ENCODE measurements around the gene VAV2. TPM values are rescaled to one million over a fixed set of nuclear protein-coding genes. Genes with fewer than 3 reads are reported as not detected.

The VAV2 gene
- total and polyA plus RNA-seq, 5 donors from 2014 or later = 0.24 to 0.67 (median 0.37) TPM; not detected in 1

- H3K9me3 Mint-ChIP-seq = no peaks in the 10 kb centered on the region
- no peaks in the 10 kb centered on the region for H3K36me3 Mint-ChIP-seq
- Histone ChIP-seq H3K27ac (ENCODE audit: insufficient read depth, low read length, poor library complexity, severe bottlenecking) (no peak overlapping the region), H3K36me3 (ENCODE audit: control insufficient read depth, insufficient read depth, low read length) (no peaks in the 10 kb centered on the region), H3K9me3 (ENCODE audit: control insufficient read depth in 2 of 2, low read length in 2 of 2) (no peaks in the 10 kb centered on the region), H3K27me3 (ENCODE audit: control insufficient read depth, insufficient read depth, low read length) (no peaks in the 10 kb centered on the region), H3K4me3 (ENCODE audit: low read depth, low read length) (no peak overlapping the region), H3K4me1 (ENCODE audit: control insufficient read depth, insufficient read depth, low read length, poor library complexity, severe bottlenecking) (no peaks in the 10 kb centered on the region)
- no peak overlapping the region for H3K4me3 Mint-ChIP-seq
- ATAC-seq (ENCODE audit: low read depth in 2 of 2) = no peak
- H3K27ac Mint-ChIP-seq = no peak overlapping the region
- no peak for DNase-seq
- no peaks in the 10 kb centered on the region for H3K27me3 Mint-ChIP-seq
- peaks cover 0 to 2% (median 0%) of the 10 kb centered on the region in 4 donors for H3K4me1 Mint-ChIP-seq
These were observed 109.0 kb downstream of the VAV2 start for GRCh38 chr9:133882849-133883755.

DNA sequence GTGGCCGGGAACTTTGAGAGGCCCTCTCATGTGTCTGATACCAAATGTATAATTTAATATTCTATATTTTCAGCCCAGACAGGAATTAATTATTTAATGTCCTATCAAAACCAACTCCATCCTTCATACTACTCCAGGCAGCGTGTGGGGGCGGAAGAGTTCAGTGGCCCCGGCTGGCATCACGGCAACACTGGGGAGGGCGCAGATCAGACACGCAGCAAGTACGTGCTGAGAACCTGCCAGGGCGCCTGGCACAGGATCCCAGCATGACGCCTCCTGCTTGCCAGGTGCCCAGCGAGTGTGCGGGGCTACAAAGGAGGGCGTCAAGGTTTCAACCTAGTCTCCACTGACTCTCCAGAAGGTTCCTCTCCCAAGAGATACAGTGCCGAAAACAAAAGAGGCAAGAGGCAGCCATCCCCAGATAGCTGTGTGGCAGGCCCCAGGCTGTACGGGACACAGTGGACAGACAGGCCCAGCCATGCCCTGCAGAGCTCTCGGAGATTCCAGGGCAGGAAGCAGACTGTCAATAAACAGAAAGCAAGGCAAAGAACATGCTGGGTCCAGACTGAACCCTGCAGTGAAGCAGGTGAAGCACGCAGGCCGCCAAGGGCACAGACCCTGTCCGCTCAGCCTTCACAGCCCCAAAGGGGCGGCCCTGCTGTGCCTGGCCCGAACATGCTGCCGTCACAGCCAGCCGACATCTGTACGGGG lies 110.3 kb downstream of the VAV2 start:
- H3K27ac ChIP-seq (ENCODE audit: insufficient read depth, low read length, poor library complexity, severe bottlenecking) = no peak overlapping the region
- H3K27me3 Mint-ChIP-seq = no peaks in the 10 kb centered on the region

GRCh38 chr9:133880851-133881661 lies 111.1 kb downstream of the VAV2 start:
- Mint-ChIP-seq H3K36me3 (no peaks in the 10 kb centered on the region), H3K4me3 (no peak overlapping the region), H3K9me3 (no peaks in the 10 kb centered on the region), H3K27me3 (no peaks in the 10 kb centered on the region), H3K4me1 (no peaks in the 10 kb centered on the region), H3K27ac (no peak overlapping the region)
- Histone ChIP-seq H3K4me3 (ENCODE audit: low read depth, low read length) (no peak overlapping the region), H3K36me3 (ENCODE audit: control insufficient read depth, insufficient read depth, low read length) (no peaks in the 10 kb centered on the region), H3K27ac (ENCODE audit: insufficient read depth, low read length, poor library complexity, severe bottlenecking) (no peak overlapping the region), H3K9me3 (ENCODE audit: control insufficient read depth in 2 of 2, low read length in 2 of 2) (no peaks in the 10 kb centered on the region), H3K27me3 (ENCODE audit: control insufficient read depth, insufficient read depth, low read length) (no peaks in the 10 kb centered on the region), H3K4me1 (ENCODE audit: control insufficient read depth, insufficient read depth, low read length, poor library complexity, severe bottlenecking) (no peaks in the 10 kb centered on the region)
- DNase-seq (no peak), ATAC-seq (ENCODE audit: low read depth in 2 of 2) (no peak)

More for the DNA sequence above, 110.3 kb downstream of the VAV2 start:
- Histone ChIP-seq H3K27me3 (ENCODE audit: control insufficient read depth, insufficient read depth, low read length) (no peaks in the 10 kb centered on the region), H3K4me3 (ENCODE audit: low read depth, low read length) (no peak overlapping the region), H3K4me1 (ENCODE audit: control insufficient read depth, insufficient read depth, low read length, poor library complexity, severe bottlenecking) (no peaks in the 10 kb centered on the region), H3K36me3 (ENCODE audit: control insufficient read depth, insufficient read depth, low read length) (no peaks in the 10 kb centered on the region), H3K9me3 (ENCODE audit: control insufficient read depth in 2 of 2, low read length in 2 of 2) (no peaks in the 10 kb centered on the region)
- no peak overlapping the region for H3K27ac Mint-ChIP-seq
- ATAC-seq (ENCODE audit: low read depth in 2 of 2) = no peak
- no peaks in the 10 kb centered on the region for H3K36me3 Mint-ChIP-seq
- H3K9me3 Mint-ChIP-seq = no peaks in the 10 kb centered on the region
- H3K4me3 Mint-ChIP-seq = no peak overlapping the region
- no peak for DNase-seq
- peaks cover 0 to 2% (median 0%) of the 10 kb centered on the region in 4 donors for H3K4me1 Mint-ChIP-seq

- Mint-ChIP-seq H3K9me3 (no peaks in the 10 kb centered on the region), H3K4me3 (no peak overlapping the region), H3K36me3 (no peaks in the 10 kb centered on the region), H3K27ac (no peak overlapping the region), H3K27me3 (no peaks in the 10 kb centered on the region), H3K4me1 (no peaks in the 10 kb centered on the region)
- DNase-seq (no peak), ATAC-seq (ENCODE audit: low read depth in 2 of 2) (no peak)
- Histone ChIP-seq H3K36me3 (ENCODE audit: control insufficient read depth, insufficient read depth, low read length) (no peaks in the 10 kb centered on the region), H3K27me3 (ENCODE audit: control insufficient read depth, insufficient read depth, low read length) (no peaks in the 10 kb centered on the region), H3K4me1 (ENCODE audit: control insufficient read depth, insufficient read depth, low read length, poor library complexity, severe bottlenecking) (no peaks in the 10 kb centered on the region), H3K9me3 (ENCODE audit: control insufficient read depth in 2 of 2, low read length in 2 of 2) (no peaks in the 10 kb centered on the region), H3K27ac (ENCODE audit: insufficient read depth, low read length, poor library complexity, severe bottlenecking) (no peak overlapping the region), H3K4me3 (ENCODE audit: low read depth, low read length) (no peak overlapping the region)
These were observed 112.0 kb downstream of the VAV2 start for GRCh38 chr9:133880136-133880535.

DNA sequence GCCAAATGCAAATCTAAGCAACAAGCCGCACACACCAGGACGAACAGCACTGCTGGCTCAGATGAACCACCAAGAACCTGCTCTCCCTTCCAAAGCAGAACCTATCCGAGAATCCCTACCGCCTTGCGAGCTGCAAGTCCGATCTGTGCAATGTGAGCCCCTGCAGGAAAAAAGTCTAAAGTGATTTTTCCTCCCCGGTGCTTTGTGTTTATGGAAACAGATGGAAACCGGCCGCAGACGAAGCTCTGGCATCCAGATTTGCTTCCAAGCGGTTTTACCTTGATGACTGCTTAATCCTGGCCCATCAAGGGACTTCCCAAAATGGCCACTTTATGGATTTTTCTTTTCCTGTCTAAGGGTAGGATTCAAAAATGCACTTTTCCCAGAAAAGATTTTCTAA lies 112.5 kb downstream of the VAV2 start:
- Histone ChIP-seq H3K9me3 (ENCODE audit: control insufficient read depth in 2 of 2, low read length in 2 of 2) (no peaks in the 10 kb centered on the region), H3K27me3 (ENCODE audit: control insufficient read depth, insufficient read depth, low read length) (no peaks in the 10 kb centered on the region), H3K4me1 (ENCODE audit: control insufficient read depth, insufficient read depth, low read length, poor library complexity, severe bottlenecking) (no peaks in the 10 kb centered on the region), H3K36me3 (ENCODE audit: control insufficient read depth, insufficient read depth, low read length) (no peaks in the 10 kb centered on the region), H3K4me3 (ENCODE audit: low read depth, low read length) (no peak overlapping the region), H3K27ac (ENCODE audit: insufficient read depth, low read length, poor library complexity, severe bottlenecking) (no peak overlapping the region)
- no peak for DNase-seq
- no peak for ATAC-seq (ENCODE audit: low read depth in 2 of 2)
- no peaks in the 10 kb centered on the region for H3K27me3 Mint-ChIP-seq
- H3K4me3 Mint-ChIP-seq = no peak overlapping the region
- H3K9me3 Mint-ChIP-seq = no peaks in the 10 kb centered on the region
- H3K4me1 Mint-ChIP-seq = no peaks in the 10 kb centered on the region
- H3K27ac Mint-ChIP-seq = no peak overlapping the region
- H3K36me3 Mint-ChIP-seq = no peaks in the 10 kb centered on the region

GRCh38 chr9:133878402-133878801 lies 113.7 kb downstream of the VAV2 start:
- H3K27ac ChIP-seq (ENCODE audit: insufficient read depth, low read length, poor library complexity, severe bottlenecking) = no peak overlapping the region
- no peaks in the 10 kb centered on the region for H3K4me1 Mint-ChIP-seq

DNA sequence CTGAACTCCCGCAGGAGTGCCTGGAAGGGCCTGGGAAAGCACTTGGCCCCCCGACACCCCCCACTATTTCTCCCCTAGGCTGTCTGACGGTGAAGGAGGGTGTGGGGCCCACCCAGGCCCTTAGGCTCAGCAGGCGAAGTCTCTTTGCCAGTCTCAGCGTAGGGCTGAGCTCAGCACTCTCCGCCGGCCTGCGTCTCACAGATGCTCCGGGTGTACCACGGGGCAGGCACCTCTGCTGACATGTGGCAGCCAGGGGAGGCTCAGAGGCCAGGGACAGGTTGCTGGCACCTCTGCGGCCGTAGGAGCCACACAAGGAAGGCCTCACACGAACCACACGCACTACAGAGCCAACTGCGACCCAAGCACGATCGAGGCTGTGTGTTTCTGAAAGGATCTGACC lies 114.2 kb downstream of the VAV2 start:
- no peaks in the 10 kb centered on the region for H3K36me3 Mint-ChIP-seq
- no peak overlapping the region for H3K27ac Mint-ChIP-seq
- H3K4me1 Mint-ChIP-seq = no peaks in the 10 kb centered on the region
- H3K4me1 ChIP-seq (ENCODE audit: control insufficient read depth, insufficient read depth, low read length, poor library complexity, severe bottlenecking) = no peaks in the 10 kb centered on the region
- ATAC-seq (ENCODE audit: low read depth in 2 of 2) (no peak), DNase-seq (no peak)
- no peak overlapping the region for H3K4me3 ChIP-seq (ENCODE audit: low read depth, low read length)
- H3K27ac ChIP-seq (ENCODE audit: insufficient read depth, low read length, poor library complexity, severe bottlenecking) = no peak overlapping the region
- no peaks in the 10 kb centered on the region for H3K9me3 Mint-ChIP-seq
- H3K4me3 Mint-ChIP-seq = no peak overlapping the region
- no peaks in the 10 kb centered on the region for H3K27me3 Mint-ChIP-seq
- H3K9me3 ChIP-seq (ENCODE audit: control insufficient read depth in 2 of 2, low read length in 2 of 2) = no peaks in the 10 kb centered on the region
- no peaks in the 10 kb centered on the region for H3K27me3 ChIP-seq (ENCODE audit: control insufficient read depth, insufficient read depth, low read length)
- H3K36me3 ChIP-seq (ENCODE audit: control insufficient read depth, insufficient read depth, low read length) = no peaks in the 10 kb centered on the region

More at GRCh38 chr9:133878402-133878801, 113.7 kb downstream of the VAV2 start:
- no peak overlapping the region for H3K4me3 ChIP-seq (ENCODE audit: low read depth, low read length)
- no peaks in the 10 kb centered on the region for H3K36me3 ChIP-seq (ENCODE audit: control insufficient read depth, insufficient read depth, low read length)
- H3K27me3 ChIP-seq (ENCODE audit: control insufficient read depth, insufficient read depth, low read length) = no peaks in the 10 kb centered on the region
- no peaks in the 10 kb centered on the region for H3K4me1 ChIP-seq (ENCODE audit: control insufficient read depth, insufficient read depth, low read length, poor library complexity, severe bottlenecking)
- Mint-ChIP-seq H3K27ac (no peak overlapping the region), H3K4me3 (no peak overlapping the region), H3K36me3 (no peaks in the 10 kb centered on the region), H3K27me3 (no peaks in the 10 kb centered on the region), H3K9me3 (no peaks in the 10 kb centered on the region)
- DNase-seq = no peak
- no peak for ATAC-seq (ENCODE audit: low read depth in 2 of 2)
- no peaks in the 10 kb centered on the region for H3K9me3 ChIP-seq (ENCODE audit: control insufficient read depth in 2 of 2, low read length in 2 of 2)

All from CD4-positive, CD25-positive, alpha-beta regulatory T cell (primary cell).